HG03135 (cell line): ENCODE measurements around the gene GABBR2.

Experiments
- ATAC-seq: cut with Tn5 transposase; IDR thresholded peaks from one replicate; pipeline ENCODE4 v1.9.1; 2021; ENCODE audit warnings: mild to moderate bottlenecking, moderate library complexity; ENCODE audit not compliant: unreplicated experiment

The GABBR2 gene

DNA sequence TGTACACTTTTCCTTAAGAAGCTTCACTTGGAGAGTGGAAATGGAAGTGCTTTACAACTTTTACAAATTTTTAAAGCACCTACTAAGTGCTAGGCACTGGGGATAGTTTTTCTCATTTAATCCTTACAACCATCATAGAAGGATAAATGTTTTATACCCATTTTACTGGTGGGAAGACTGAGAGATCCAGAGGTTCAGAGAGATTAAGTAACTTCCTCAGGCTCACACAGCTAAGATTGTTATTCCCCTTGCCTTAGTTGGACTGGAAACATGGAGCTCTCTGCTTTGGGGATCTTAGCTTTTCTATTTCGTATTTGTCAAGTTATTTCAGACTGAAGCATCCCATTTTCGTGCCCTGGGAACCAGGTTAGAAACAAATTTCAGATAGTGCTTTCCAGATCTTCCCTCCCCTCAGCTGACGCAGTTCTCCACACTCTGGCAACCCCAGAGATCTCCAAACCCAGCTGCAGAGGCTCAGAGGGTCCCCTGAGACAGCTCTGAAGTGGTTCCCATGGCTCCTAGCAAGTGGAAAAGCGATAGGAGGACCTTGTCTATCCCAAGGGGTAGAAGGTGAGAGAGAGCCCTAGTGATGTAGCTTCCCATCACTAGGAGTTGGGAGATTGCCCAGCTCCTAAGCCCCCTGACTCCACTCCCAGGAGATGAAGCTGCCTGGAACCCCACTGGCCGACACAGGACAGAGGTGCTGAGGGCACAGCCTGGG is 16.2 kb upstream of the GABBR2 start:
- no peak for ATAC-seq

- ATAC-seq = no peak
These were observed 12.9 kb upstream of the GABBR2 start for GRCh38 chr9:98721643-98722042.

DNA sequence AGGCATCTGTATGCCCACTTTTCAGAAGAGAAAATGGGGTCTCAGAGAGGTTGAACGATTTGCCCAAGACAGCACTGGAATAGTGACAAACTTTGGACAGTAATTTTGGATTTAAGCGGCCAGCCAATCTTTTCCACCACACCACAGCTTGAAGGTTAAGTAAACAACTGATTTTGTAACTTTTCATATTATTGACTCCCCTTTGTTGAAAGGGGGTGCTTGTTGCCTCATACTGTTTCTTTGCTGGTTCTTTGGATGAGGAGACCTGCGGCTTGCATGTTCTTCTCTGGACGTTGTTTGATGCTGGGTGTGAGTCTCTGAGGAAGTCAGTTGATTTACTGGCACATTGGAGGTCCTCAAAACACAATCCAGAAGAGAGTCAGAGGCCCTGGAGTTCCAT is 11.7 kb upstream of the GABBR2 start:
- ATAC-seq = no peak

DNA sequence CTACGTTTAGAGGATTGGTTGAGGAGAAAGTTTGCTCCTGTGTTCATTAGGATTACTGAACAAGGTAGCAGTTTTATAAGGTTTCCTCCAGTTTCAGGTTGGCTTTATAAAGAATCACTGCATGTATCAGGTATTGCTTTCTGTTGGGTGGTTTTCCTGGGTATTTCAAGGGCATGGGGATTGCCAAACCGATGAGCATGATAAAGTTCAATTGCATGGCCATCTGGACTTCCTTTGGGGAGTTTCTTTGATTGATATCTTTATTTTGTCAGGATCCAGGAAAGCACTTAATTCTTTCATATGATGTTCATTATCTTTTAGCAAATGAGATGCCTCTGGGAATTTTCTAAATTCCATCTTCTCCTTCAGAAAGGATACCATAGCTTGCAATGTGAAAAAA is 10.3 kb upstream of the GABBR2 start:
- ATAC-seq = no peak

DNA sequence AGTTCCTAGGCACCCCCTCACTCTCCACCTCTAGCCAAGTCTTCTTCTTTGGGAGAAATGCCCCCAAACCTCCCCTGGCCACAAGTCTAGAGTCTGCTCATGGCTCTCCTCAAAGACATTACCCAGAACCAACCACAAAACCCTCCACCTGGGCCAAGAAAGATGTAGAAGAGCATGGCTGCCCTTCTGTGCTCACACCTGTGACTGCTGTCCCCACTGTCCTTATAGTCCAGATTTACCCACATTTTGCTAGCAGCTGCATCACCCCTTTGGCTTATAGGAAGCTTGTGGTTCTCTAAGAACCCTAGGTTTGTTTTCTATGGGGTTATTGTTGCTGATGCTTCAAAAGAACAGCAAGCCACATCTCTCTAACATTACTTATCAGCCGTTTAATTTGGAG is 6.1 kb upstream of the GABBR2 start:
- no peak for ATAC-seq

GRCh38 chr9:98712987-98713386 is 4.3 kb upstream of the GABBR2 start:
- no peak for ATAC-seq

DNA sequence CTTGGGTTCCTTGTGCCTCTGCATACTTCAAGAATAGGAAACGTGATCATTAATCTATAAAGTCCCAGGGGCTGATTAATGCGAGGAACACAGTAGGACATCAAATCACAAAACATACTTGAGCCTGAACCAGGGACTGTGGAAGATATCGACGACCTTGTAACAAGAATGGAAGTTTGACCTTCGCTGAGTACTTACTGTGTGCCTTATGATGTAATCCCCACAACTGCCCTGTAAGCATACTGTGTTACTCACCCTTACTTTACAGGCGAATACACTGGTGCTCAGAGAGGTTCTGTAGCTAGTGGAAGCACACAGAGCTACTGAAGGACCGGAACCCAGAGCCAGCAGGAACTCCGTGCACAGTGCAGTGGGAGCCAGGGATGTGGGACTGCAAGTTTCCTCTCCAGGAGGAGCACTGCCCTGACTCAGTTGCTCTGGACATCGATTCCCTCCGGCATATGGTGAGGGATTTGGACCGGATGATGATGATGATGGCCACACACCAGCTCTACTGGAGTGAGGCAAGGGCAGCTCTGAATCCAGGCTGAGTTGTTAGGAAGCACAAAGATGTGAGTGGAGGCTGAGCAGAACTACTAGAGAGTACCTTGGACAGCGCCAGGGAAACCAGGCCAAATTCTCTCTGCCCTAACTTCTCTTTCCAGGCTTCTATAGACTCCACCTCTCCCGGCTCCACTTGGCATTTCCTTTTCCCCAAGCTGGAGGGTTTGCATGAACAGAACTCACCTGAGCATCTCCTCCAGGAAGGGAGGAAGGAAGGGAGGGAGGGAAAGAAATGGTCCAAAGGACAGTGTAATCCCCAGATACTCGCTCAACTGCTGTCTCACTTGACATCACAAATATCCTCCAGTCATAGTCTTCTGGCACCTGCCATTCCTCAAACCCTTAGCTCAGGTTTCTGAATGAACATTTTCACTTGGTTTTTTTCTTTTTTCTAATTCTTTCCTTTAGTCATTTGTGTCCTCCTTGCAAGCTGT is 1.5 kb upstream of the GABBR2 start:
- no peak for ATAC-seq

- ATAC-seq = no peak
These were observed 417 bp downstream of the GABBR2 start for GRCh38 chr9:98708103-98708932.

DNA sequence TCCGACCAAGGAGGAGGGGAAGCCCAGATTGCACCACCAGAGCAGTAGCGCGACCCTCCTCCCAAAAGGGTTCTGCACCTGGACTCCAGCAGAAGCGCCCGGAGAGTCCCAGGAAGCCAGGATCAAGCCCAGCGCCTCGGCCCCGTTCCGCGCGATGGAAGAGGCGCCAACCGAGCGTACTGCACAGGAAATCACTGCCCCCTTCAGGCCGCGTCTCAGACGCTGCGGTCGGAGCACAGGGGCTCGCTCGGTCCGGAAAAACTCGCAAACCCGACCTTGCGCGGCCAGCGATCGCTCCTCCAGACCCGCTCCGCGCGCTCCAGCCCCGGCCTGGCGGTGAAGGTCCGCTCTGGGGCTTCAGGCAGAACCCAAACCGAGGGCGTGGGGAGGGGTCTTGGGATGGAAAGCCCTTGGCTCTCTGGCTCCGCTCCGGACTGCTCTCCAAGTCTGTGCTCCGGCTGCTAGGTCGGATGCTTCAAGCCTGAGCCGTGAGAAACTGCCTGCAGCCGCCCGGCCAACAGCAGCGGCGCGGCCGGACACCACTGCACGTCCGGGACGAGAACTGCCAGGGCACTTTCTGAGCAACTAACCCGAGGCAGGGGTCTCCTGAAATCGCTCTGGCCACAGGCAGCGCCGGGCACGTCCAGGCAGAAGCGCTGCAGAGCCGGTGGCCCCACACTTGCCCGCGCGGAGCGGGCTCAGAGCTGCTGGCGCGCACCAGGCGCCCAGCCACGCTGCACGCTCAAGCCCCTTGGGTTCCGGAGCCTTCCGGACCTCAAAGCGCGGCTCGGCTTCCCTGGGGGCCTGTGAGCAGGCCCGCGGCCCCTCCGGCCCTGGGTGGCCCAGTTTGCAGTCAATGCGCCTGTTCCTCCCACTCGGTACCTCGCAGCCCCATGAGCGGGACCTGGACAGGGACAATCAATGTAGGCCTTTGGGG is 1.3 kb downstream of the GABBR2 start:
- no peak for ATAC-seq

DNA sequence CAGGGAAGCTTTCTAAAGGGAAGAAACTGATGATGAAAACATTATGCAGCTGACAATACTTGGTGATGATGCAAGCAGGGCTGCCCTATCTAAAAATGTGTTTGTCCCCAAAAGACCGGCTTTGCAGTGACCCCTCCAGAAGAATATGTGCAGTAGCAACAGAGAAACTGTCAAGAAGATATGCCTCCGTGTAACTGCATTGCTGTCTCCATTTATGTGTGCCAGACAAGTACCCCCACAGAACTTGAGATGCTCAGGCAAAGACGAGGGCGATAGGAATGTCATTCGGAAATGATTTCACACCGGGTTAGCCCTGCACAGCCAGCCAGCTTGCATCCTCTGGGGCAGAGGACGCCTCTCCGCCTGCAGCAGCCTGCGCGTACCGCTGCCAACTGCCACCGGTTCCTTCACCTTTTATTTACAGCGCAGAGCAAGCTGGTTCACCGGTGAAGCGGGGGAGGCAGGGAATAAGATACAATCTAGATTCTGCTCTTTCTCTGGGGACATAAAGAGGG is 2.0 kb downstream of the GABBR2 start:
- no peak for ATAC-seq

DNA sequence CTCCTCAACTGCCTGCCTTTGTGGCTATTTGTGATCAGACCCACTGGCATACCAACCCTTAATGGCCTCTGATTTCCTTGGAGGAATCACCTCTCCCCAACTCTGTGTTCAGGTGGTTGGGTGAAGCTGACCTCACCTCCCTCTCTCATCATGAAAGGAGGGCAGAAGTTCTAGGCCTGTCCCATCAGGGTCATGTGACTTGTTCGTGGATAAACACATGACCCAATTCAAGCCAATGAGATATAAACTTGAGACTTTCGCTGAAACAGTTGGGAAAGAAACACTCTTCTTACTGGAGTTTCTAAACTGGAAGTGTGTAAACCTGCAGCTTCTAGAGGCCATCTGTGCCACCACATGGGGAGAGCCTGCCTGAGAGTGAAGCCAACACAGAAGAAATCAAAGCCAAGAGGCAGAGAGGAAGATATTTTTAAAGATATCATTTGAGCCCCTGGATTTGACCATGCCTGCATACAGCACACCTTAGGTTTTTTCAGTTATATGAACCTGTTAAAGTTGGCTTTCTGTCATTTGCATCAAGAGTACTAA is 5.8 kb downstream of the GABBR2 start:
- ATAC-seq = no peak

- no peak for ATAC-seq
These were observed 6.4 kb downstream of the GABBR2 start for GRCh38 chr9:98702340-98702739.

- ATAC-seq = no peak
These were observed 7.2 kb downstream of the GABBR2 start for GRCh38 chr9:98701576-98701975.

DNA sequence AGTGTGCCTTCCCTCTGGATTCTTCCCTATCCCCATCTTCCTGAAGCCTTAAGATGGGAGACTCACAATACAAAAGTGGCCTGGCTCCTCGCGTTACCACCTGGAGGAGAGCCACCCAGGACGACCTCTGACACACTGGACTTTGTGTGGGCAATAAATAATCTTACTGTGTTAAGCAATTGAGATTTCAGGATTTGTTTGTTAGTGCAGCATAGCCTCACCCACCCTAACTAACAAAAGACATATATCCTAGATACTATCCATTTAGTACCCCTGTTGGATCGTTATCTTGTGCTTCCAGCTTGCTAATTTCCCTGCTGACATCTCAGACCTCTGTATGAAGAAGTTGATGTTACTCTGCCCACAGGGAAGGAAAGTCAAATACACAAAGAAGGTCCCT is 7.9 kb downstream of the GABBR2 start:
- ATAC-seq = no peak

DNA sequence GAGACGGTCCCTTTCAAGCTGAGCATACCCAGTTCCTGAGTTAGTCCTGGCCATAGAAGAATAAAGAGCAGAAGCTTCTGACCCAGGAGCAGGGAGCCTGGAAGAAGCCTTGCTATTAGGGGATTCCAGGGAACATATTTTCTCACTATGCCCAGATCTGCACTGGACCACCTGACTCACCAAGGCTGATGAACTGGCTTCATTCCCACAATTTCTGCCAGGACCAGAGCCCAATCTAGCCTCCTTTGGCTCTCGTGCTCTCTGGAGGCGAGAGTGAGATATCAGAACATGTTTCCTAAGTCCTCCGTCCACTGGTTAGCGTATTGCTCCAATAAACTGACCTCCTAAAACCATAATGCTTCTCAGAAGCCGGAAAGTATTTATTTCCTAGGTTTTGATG is 9.9 kb downstream of the GABBR2 start:
- no peak for ATAC-seq

GRCh38 chr9:98694943-98695342 is 13.8 kb downstream of the GABBR2 start:
- ATAC-seq = no peak

- ATAC-seq = no peak
These were observed 16.3 kb downstream of the GABBR2 start for GRCh38 chr9:98692392-98692791.

GRCh38 chr9:98691890-98692289 is 16.8 kb downstream of the GABBR2 start:
- no peak for ATAC-seq

DNA sequence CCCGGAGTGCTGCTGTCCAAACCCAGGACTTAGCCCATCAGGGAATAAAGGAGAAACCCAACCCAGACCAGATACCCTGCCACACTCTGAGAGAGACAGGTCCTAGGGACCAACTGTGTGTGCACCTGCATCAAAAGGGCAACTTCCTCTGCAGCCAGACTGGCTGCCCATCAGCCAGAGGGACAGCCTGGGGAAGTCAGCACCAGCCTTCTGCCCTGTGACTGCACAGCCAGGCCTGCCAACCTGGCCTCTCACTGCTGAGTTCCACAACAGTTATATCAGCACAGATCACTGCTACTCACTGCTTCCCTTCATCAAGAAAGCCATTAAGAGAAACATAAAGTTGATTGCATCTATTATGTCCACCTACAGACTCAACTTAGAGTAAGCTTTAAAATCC is 18.0 kb downstream of the GABBR2 start:
- ATAC-seq = no peak
